ENCODE measurements around the gene NPY. TPM values are rescaled to one million over a fixed set of nuclear protein-coding genes. Genes with fewer than 3 reads are reported as not detected.

The NPY gene
- polyA plus RNA-seq, 4 donors = 0.44 to 1.0 (median 0.46) TPM

DNA sequence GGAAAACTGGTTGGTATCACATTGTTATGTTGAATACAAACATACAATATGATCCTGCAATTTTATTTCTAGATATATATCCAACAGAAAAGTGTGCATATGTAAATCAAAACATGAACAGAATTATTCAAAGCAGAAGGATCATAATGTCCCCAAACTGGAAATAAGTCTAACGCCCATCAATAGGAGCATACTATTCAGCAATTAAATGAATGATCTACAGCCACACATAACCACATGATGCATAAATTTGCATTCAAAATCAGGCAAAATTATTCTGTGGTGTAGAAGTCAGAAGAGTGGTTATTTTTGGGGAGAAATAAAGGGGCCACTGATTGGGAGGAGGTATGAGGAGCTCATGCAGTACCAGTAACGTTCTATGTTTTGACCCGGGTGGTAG lies 28.6 kb downstream of the NPY start:
- DNase-seq (ENCODE audit: low read depth in 4 of 4, low spot score in 2 of 4) = no peak

DNA sequence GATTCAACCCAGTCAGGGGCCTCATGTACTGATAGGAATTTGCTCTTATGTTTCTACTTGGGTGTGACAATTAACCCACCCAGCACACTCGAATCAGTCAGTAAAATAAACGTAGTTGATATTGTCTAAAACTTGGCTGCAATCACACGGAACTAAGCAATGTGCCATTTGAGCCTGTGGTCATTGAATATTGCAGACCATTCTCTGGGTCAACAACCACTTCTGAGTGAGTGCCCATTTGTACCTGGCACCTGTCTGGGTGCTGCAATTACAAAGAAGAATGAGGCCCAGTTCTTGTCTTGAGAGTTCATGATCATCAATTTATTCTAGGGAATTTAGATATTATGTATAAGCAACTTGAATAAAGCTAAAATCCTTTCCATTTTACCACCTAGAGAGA lies 29.8 kb downstream of the NPY start:
- no peak for DNase-seq (ENCODE audit: low read depth in 4 of 4, low spot score in 2 of 4)

DNA sequence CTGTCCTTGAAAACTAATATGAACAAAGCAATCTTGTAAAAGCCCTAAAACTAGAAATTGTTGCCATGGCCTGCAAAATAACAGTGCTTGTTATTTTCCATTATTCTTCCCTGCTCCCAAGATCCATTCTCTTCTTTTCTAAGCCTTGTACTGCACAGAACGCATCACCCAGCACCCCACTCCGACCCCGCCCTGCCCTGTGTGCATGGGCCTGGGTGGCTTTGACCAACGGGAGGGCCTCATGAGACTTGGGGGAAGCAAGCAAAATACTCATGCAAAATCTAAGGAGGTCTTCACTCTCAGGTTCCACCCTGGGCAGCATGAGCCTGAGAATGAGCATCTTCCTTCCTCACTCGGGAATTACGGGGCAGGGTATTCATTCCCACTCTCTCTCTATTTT lies 32.4 kb downstream of the NPY start:
- DNase-seq (ENCODE audit: low read depth in 4 of 4, low spot score in 2 of 4) = no peak

DNA sequence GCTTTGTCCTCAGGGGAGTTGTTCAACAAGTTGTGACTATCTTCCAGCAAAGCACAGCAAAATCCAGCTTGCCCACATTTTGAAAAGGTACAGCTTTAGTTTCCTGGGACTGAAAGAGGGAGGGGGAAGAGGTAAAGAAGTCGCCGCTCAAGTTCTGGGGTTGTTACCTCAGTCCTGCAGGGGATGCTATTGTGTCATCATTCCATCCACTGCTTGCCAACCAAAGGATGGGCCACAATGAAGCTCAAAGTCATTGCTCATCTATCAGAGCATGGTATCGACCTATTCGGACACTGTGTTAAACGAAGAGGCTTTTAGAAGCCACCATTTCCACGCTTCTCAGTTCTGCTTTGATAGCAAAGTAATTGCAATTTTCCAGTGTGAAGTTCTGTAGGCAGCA lies 34.3 kb downstream of the NPY start:
- no peak for DNase-seq (ENCODE audit: low read depth in 4 of 4, low spot score in 2 of 4)

DNA sequence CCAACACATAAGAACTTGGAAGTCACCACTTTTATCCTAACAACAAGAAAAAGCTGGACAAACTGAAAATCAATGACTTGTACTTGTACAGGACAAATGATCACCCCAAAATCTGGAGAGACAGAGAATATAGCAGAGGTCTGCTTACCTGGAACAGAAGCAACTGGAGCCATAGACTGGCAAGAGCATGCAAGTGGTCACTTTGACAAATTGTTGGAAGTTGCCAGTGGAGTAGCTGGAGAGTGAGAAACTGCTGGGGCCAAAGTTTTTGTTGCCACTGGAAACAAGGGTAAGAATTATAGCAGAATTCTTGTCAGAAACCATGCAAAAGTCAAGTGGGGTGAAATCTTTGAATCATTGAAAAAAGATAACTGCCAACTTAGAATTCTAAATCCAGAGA lies 35.2 kb downstream of the NPY start:
- no peak for DNase-seq (ENCODE audit: low read depth in 4 of 4, low spot score in 2 of 4)

DNA sequence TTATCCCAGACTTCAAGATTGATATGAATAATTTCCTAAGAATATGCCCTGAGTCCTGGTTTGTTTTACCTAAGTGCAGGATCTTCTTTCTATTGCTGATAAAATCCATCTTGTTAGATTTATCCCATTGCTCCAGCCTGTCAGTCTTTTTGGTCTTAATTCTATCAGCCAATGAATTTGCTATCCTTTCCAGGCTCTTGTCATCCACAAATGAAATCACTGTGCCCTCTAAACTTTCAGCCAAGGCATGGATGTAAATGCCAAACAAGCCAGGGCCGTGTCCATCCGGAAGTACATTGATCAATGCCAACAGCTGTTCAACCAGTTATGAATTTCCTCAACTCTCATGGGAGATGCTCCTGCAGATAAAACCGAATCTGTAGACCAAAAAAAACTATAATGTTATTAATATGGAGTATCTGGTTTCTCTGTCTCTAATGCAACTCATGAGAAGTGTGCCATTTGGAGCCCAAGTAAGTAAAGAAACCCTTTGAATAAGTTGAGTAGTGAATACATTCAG lies 40.0 kb downstream of the NPY start:
- no peak for DNase-seq (ENCODE audit: low read depth in 4 of 4, low spot score in 2 of 4)

DNA sequence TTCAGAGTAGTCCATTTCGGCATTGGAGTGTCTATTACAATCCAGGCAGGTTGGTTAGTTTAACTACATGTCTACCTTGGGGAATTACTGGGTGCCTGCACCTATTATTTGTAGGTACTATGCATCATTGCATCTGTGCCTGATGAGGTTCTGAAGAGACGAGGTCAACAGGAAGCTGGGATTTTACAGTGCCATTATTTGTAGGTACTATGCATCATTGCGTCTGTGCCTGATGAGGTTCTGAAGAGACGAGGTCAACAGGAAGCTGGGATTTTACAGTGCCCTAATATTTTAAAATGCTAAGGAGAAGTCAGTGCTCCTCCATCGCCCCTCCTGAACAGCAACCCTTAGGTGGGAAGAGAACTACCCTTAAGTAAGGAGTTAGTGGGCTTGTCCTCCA lies 41.7 kb downstream of the NPY start:
- no peak for DNase-seq (ENCODE audit: low read depth in 4 of 4, low spot score in 2 of 4)

DNA sequence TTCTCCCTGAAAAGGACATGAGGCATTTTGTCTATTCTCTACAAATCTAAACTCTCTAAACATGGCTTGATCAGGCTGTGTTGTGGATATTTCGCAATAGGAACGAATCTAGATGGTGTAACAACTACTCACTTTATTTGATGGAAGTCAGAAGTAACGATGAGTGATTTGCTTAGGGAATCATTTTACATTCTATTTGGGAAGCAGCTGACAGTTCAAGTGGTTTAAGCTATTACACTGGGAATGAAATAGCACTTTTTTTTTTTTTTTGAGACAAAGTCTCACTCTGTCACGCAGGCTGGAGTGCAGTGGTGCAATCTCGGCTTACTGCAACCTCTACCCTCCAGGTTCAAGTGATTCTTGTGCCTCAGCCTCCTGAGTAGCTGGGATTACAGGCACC lies 44.1 kb downstream of the NPY start:
- no peak for DNase-seq (ENCODE audit: low read depth in 4 of 4, low spot score in 2 of 4)

DNA sequence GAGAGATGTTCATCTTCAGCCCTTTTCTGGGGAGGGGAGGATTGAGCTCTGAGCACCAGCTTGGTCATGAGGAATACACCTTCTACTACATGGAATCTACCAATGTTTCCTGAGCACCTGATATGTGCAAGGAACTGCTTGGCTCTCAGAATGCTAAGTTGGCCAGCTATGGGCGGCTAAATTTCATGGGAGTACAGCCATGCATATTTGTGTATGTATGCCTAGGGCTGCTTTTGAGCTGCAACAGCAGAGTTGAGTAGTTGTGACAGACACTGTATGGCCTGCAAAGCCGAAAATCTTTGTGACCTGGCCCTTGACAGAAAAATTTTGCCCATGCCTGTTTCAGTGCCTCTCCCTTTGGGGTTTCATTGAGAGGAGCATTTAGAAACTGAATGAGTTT lies 44.9 kb downstream of the NPY start:
- DNase-seq (ENCODE audit: low read depth in 4 of 4, low spot score in 2 of 4) = no peak

DNA sequence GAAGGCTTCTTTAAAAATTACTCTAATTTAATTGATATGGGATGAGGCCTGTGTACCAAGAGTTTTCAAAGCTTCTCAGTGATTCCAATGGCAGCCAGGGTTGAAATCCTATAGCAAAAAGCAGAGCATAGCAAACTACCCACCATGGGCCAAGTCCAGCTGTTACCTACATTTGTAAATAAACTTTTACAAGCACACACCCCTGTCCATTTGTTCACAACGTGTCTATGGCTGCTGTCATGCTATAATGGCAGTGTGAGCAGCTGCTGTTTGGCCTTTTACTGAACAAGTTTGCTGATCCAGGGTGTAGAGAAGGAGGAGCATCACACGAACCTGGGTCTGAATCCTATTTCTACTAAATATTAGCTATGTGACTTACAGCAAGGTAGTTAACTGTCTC lies 50.0 kb downstream of the NPY start:
- DNase-seq (ENCODE audit: low read depth in 4 of 4, low spot score in 2 of 4) = no peak

DNA sequence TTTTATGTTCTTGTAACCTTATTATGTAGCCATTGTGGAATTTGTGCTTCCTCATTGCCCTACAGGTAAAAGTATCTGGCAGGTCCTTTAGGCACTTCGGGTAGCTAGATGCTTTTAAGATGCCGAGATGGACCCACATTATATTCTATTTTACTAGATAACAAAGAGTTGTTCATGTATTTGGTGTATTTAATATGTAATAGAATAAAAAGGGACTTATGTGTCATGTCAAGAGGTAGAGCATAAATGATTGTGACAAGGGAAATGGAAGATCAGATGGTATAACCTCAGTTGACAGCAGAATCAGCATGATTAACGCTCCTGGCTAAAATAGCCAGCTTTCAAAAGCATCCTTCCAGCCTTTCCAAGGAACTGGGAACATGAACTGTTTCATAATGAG lies 50.6 kb downstream of the NPY start:
- no peak for DNase-seq (ENCODE audit: low read depth in 4 of 4, low spot score in 2 of 4)

DNA sequence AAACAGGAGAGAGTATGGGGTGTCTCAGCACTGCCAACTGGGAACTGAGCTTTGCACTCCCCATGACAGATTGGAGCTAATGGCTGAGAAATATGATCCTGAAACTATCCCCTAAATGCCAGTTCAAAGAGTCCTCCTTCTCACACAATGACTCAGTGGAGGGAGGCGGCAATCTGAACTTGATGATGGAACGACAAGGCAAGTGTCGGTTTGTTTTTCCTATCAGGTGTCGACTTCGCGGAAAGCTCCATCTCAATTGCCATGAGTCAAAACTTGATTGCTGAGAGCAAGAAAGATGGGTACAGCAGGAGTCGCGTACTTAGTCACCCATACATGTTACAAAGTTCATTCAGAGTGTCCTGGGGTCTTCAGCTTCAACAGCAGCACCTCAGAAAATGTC lies 52.5 kb downstream of the NPY start:
- DNase-seq (ENCODE audit: low read depth in 4 of 4, low spot score in 2 of 4) = peak in 2 of 4 donors; percentile 8 to 10

DNA sequence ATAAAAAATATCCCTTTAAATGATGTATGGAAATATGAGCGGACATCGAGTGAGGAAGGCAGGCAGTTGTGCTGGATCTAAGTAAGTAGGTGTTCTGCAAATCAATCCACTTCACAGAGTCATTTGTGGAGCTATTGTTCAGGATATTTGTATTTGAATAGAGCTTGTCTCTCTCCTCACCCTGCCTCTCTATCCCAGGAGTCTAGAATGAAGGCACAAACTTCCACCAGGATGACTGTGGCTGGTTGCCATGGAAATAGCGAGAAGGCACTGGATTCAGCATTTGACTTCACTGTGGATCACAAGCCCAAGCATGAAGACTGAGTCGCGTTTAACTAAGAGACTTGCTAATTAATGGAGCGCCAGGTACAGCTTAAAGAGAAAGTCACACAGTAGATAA lies 53.2 kb downstream of the NPY start:
- no peak for DNase-seq (ENCODE audit: low read depth in 4 of 4, low spot score in 2 of 4)

DNA sequence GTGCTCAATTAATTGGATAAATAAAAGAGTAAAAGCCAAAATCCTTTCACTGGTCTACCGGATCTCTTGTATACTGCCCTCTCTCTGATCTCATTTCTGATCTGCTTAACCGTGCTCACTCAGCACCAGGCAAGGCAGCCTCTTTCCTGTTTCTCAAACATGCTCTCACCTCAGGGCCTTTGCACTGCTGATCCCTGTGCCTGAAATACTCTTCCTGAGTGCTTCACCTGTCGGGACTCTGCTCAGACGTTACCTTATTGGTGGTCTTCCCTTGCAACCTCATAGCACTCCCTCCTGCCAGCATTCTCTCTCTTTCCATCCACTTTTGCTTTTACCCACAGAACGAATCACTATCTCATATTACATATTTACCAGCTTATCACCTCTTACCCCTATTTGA lies 55.6 kb downstream of the NPY start:
- DNase-seq (ENCODE audit: low read depth in 4 of 4, low spot score in 2 of 4) = no peak

DNA sequence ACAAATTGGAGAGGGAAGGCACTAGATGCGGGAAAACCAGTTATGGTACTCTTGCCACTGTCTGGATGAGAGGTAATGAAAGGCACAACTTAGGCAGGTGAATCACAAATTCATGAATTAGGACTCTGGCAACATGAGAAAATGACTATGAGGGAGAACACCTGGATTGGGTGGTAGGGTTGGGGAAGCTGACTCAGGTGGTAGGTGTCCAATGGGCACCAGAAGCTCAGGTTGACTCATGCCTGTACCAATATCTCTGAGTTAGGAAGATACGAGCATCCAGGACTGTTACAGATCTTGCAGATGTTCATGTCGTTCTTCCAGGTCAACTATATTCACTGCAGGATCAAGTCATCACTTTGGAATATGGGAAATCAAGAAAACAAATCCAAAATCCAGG lies 56.7 kb downstream of the NPY start:
- no peak for DNase-seq (ENCODE audit: low read depth in 4 of 4, low spot score in 2 of 4)

All from left renal cortex interstitium (tissue), 4 donors.